Pericardium fibroblast (primary cell): ENCODE data around the gene SMYD5. TPM values are rescaled to one million over a fixed set of nuclear protein-coding genes. Genes with fewer than 3 reads are reported as not detected.

Experiments
- total RNA-seq: library from RNA; depleted of rRNA; stranded (reverse); fragments of >200 nt; gene quantifications from 2 replicates; pipeline ENCODE4 v1.2.3, GENCODE V29; 2015

SMYD5 gene
- total RNA-seq: 10.0 and 17.4 TPM in 2 replicates

GRCh38 chr2:73214120-73215035 lies at the start of gene SMYD5:
TSS of gene SMYD5 (plus strand) at chr2:73214245. CDS start at chr2:73214267, 22 bp downstream.

GRCh38 chr2:73202156-73203054 lies 11.6 kb upstream of the SMYD5 start, which contains the start of gene NOTO:
TSS of gene NOTO (plus strand) at chr2:73202574. CDS start at chr2:73202667, 93 bp downstream.

GRCh38 chr2:73233154-73233931 lies 19.3 kb downstream of the SMYD5 start, which contains the start of gene PRADC1:
TSS of gene PRADC1 (minus strand) at chr2:73233239. CDS start at chr2:73233160, 79 bp downstream.

GRCh38 chr2:73233932-73234832 lies 20.1 kb downstream of the SMYD5 start, which contains the start of gene CCT7:
TSS of gene CCT7 (plus strand) at chr2:73234308. CDS start at chr2:73234379, 71 bp downstream.

Other genes starting within 250 kb of the SMYD5 start
- gene SFXN5, start 142.5 kb upstream of the SMYD5 start, total RNA-seq: 2.8 and 5.3 TPM in 2 replicates
- 32.2 and 33.0 TPM in 2 replicates for gene RAB11FIP5, start 101.3 kb upstream of the SMYD5 start, total RNA-seq
- gene NOTO, start 11.7 kb upstream of the SMYD5 start, total RNA-seq: not detected in 2 replicates
- gene PRADC1, start 19.0 kb downstream of the SMYD5 start, total RNA-seq: 11.2 and 68.3 TPM in 2 replicates
- gene CCT7, start 20.1 kb downstream of the SMYD5 start, total RNA-seq: 192 and 241 TPM in 2 replicates
- gene FBXO41, start 70.2 kb downstream of the SMYD5 start, total RNA-seq: 2.5 and 3.6 TPM in 2 replicates
- gene EGR4, start 79.3 kb downstream of the SMYD5 start, total RNA-seq: not detected in 2 replicates
- 5.5 and 8.6 TPM in 2 replicates for gene ALMS1, start 171.6 kb downstream of the SMYD5 start, total RNA-seq